GM19025 (cell line): ENCODE measurements around the gene FAF2.
"Not testable (repeated sequence)": the region's sequence is repeated elsewhere in the genome, so short reads cannot be mapped to it uniquely, and the experiment has no call there.

Source experiments
- ATAC-seq: cut with Tn5 transposase; IDR thresholded peaks from one replicate; pipeline ENCODE4 v1.9.1; 2021; ENCODE audit warnings: mild to moderate bottlenecking, low read depth, moderate library complexity; ENCODE audit not compliant: unreplicated experiment

FAF2 gene

DNA sequence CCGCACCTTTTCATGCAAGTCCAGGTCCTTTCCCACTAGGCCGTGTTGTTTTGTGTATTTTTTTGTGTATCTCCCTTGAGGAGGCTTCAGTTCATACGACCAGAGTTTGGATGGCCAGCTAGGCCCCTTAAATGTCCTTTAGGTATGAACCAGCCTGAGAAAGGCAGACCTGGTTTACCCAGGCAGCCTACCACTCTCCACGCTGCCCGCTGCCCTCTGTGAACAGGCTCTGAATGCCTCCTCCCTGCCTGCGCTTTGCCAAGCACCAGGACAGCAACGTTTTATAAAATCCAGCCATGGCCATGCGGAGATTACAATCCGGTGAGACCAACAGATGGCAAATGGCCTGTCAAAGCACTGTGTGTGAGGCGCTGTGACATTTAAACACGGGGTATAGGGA lies 31.2 kb upstream of the FAF2 start:
- no peak for ATAC-seq

- no peak for ATAC-seq
Observed at GRCh38 chr5:176418251-176418650, 29.9 kb upstream of the FAF2 start.

- ATAC-seq: no peak
Observed at GRCh38 chr5:176420086-176420485, 28.1 kb upstream of the FAF2 start.

- no peak for ATAC-seq
Observed at GRCh38 chr5:176420972-176421544, 27.1 kb upstream of the FAF2 start.

- ATAC-seq: no peak
Observed at GRCh38 chr5:176424181-176424580, 24.0 kb upstream of the FAF2 start.

DNA sequence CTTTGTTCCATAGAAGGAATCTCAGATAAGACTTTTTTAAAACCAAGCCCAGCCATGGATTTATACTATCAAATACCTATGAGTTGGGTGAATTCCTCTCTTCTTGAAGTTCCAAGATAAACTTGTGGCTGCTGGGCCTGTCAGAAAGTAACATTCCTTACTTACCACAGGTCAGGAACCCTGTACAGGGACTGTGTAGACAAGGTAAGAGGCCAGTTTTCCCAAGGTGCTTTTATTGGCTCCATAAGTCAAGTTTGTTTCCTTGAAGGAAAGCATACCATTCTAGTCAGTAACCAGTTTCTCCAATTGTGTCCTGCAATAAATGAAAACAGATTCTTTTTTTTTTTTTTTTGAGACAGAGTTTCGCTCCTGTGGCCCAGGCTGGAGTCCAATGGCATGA lies 23.0 kb upstream of the FAF2 start:
- no peak for ATAC-seq

DNA sequence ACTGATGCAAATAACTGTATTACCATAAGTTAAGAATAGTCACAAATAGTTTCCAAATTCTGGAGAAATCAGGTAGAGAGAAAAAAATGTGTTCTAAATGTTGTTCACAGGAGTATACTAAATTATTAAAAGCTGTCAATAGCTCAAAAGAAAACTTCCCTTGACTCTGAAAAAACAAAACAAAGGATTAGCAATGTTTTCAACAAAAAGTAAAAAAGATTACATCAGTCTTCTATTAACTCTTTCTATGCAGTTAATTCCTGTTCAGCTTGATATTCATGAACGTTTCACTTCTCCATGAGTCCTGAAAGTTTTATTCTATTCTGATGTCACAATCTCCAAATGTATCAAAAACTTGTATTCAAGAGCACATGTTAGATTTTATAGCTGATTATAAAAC lies 22.4 kb upstream of the FAF2 start:
- no peak for ATAC-seq

GRCh38 chr5:176426876-176427275 lies 21.3 kb upstream of the FAF2 start:
- no peak for ATAC-seq

DNA sequence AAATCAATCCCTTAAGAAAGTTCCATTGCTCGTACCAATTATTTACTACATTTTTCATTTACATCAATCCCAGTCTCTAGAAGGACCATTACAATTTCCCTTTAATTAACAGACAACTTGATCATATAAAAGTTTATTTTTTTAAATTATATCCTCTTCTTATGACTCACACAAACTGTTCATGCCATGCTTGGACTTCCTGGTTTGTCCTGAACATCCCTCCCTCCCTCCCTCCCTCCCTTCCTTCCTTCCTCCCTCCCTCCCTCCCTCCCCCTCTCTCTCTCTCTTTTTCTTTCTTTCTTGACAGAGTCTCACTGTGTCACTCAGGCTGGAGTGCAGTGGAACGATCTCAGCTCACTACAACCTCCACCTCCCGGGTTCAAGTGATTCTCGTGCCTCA lies 20.2 kb upstream of the FAF2 start:
- ATAC-seq: no peak

- ATAC-seq: no peak
Observed at GRCh38 chr5:176429972-176430371, 18.2 kb upstream of the FAF2 start.

DNA sequence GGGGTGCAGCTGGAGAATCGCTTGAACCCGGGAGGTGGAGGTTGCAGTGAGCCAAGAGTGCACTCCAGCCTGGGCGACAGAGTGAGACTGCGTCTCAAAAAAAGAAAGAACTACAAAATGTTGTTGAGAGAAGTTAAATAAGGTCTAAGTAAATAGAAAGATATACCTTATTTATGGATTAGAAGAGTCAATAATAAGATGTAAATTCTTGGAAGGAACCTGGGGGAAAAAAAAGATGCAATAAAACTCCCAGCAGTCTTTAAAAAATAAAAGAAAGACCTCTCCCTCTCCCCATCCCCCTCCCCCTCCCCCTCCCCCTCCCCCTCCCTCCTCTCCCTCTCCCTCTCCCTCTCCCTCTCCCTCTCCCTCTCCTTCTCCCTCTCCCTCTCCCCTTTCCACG lies 15.5 kb upstream of the FAF2 start:
- ATAC-seq: no peak

GRCh38 chr5:176436656-176437055 lies 11.5 kb upstream of the FAF2 start:
- no peak for ATAC-seq

- no peak for ATAC-seq
Observed at GRCh38 chr5:176438959-176439757, 9.0 kb upstream of the FAF2 start.

- ATAC-seq: no peak
Observed at GRCh38 chr5:176440927-176441706, 7.1 kb upstream of the FAF2 start.

- no peak for ATAC-seq
Observed at GRCh38 chr5:176441921-176442323, 6.3 kb upstream of the FAF2 start.

DNA sequence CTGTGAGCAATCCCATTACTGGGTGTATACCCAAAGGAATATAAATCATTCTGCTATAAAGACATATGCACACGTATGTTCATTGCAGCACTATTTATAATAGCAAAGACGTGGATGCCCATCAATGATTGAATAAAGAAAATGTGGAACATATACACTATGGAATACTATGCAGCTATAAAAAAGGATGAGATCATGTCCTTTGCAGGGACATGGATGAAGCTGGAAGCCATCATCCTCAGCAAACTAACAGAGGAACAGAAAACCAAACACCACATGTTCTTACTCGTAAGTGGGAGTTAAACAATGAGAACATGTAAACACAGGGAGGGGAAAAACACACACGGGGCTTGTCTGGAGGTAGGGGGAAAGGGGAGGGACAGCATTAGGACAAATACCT lies 5.3 kb upstream of the FAF2 start:
- ATAC-seq: not testable (repeated sequence)

DNA sequence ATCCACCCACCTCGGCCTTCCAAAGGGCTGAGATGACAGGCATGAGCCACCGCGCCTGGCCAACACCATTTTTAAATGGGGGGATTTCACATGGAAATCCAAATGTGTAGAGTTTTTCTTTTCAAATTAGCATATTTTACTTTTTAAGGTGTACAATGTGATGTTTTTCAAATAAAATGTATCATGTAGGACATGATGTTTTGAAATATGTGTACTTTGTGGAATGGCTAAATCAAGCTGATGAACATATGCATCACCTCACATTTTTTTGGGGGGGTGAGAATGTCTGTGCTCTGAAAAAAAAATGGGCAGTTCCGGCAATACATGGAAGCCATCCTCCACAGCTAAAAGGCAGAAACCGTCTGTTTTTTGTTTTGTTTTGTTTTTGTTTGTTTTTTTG lies 3.4 kb upstream of the FAF2 start:
- ATAC-seq: no peak

DNA sequence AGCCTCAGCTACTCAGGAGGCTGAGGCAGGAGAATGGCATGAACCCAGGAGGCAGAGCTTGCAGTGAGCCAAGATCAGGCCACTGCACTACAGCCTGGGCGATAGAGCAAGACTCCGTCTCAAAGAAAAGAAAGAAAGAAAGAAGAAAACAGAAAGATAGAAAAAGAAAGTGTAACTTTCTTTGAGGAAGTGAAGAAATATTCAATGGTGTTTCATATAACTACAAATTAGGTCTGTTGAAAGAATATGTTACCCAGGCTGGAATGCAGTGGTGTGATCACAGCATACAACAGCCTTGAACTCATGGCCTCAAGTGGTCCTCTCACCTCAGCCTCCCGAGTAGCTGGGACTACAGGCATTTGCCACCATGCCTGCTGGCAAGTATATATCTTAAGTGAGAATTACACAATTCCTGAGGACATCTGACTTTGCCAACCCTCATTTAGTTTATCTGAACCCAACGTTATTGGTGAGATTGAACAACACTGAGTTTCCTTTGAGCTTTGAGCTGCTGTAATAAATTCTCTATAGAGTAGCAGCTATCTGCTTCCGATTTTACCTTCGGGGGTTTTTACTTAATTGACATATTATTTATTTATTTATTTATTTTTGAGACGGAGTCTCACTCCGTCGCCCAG lies 2.0 kb upstream of the FAF2 start:
- no peak for ATAC-seq

DNA sequence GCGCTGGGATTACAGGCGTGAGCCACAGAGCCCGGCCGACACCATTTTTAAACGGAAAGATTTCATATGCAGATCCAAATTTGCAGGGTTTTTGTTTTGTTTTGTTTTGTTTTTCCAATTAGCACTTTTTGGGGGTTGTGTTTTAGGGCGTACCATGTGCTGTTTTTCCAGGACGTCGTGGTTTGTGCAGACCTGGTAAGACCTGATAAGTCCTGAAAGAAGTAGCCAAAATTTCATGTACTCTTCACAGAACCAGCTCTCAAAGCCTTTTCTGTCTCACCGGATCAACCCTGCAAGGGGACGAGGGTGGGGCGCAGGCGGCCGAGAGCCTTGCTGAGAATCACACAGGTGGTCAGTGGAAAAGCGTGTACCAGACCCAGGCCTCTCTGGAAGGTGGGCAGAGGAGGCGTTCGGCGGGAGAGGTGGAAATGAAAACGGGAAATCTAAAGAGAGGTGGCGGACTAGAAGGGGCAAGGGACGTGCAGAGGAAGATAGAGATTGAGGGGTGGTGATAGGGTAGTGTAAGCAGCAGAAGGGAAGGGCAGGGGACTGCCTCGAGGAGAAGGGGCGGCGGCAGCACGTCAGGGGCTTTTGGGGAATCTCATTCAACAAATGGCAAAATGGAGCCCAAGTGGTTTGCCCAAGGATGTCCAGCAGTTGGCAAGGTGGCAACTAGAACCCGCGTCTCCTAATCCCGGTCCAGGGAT lies 1.1 kb upstream of the FAF2 start:
- no peak for ATAC-seq

- peak; percentile 16 for ATAC-seq
Observed at GRCh38 chr5:176447591-176447977, 601 bp upstream of the FAF2 start.

- no peak for ATAC-seq
Observed at GRCh38 chr5:176450077-176450476, 1.9 kb downstream of the FAF2 start.
